Measurements from ENCODE around the gene TXNDC15.

GRCh38 chr5:134938030-134938429, 63.9 kb downstream of the TXNDC15 start:
- no peak for TF ChIP-seq CTCF (conservative IDR thresholded peaks at IDR 0.05)
- no peak for TF ChIP-seq ZFX (IDR thresholded peaks at IDR 0.05)
